C4-2B (cell line): ENCODE measurements around the gene CCDC13.

Source experiments
- CTCF ChIP-seq: fragments of 450-650 bp; conservative IDR thresholded peaks from 2 replicates; pipeline ENCODE4 v1.5.1; 2017; ENCODE audit warnings: mild to moderate bottlenecking
- ZFX ChIP-seq: fragments of 450-650 bp; IDR thresholded peaks from 2 replicates; pipeline ENCODE4 v1.6.1; 2017

GRCh38 chr3:42790714-42791229 lies 17.7 kb upstream of the CCDC13 start:
- TF ChIP-seq CTCF (no peak), ZFX (no peak)
